Uterus (tissue), 4 donors: ENCODE measurements around the gene CPLANE1. TPM values are rescaled to one million over a fixed set of nuclear protein-coding genes. Genes with fewer than 3 reads are reported as not detected.
A peak's percentile ranks its signal among the peaks of the same experiment; 100 is the strongest.
"Not testable (repeated sequence)": the region's sequence is repeated elsewhere in the genome, so short reads cannot be mapped to it uniquely, and the experiment has no call there.

Experiments
- DNase-seq, 2 donors: peaks; one replicate each; pipeline ENCODE4 v3.0.0-alpha.2; 2019 to 2020
- H3K27ac ChIP-seq, 2 donors: fragments of 200-600 bp; sonication (generic); 1 replicate in 1 of 2; 2 replicates in 1 of 2; pipeline ENCODE4 v1.5.1; 2016 to 2018
- H3K27me3 ChIP-seq, 2 donors: fragments of 200-600 bp; sonication (generic); one replicate each; pipeline ENCODE4 v1.5.1; 2018 to 2019; ENCODE audit warnings: control low read depth in 1 of 2
- H3K36me3 ChIP-seq, 2 donors: fragments of 200-600 bp; sonication (generic); one replicate each; pipeline ENCODE4 v1.5.1; 2019; ENCODE audit warnings: control low read depth in 1 of 2
- H3K4me1 ChIP-seq, 2 donors: fragments of 200-600 bp; sonication (generic); one replicate each; pipeline ENCODE4 v1.5.1; 2018 to 2019; ENCODE audit warnings: control low read depth in 1 of 2
- H3K4me3 ChIP-seq, 2 donors: fragments of 200-600 bp; sonication (generic); 1 replicate in 1 of 2; 2 replicates in 1 of 2; pipeline ENCODE4 v1.5.1; 2018 to 2019; ENCODE audit warnings: mild to moderate bottlenecking in 1 of 2
- H3K9me3 ChIP-seq, 2 donors: fragments of 200-600 bp; sonication (generic); one replicate each; pipeline ENCODE4 v1.5.1; 2019; ENCODE audit warnings: control low read depth in 1 of 2
- CTCF ChIP-seq, 4 experiments: fragments of 200-600 bp in 2 of 4; fragments of 450-650 bp in 2 of 4; sonication (generic) in 2 of 4; IDR thresholded peaks; one replicate each; pipeline ENCODE4 v1.5.1; 2016 to 2019; ENCODE audit warnings: antibody characterized with exemption in 4 of 4, mild to moderate bottlenecking in 2 of 4, moderate library complexity in 1 of 4
- POLR2A ChIP-seq, 2 donors: fragments of 450-650 bp; IDR thresholded peaks; one replicate each; pipeline ENCODE4 v1.6.1; 2016; ENCODE audit warnings: antibody characterized with exemption in 2 of 2, mild to moderate bottlenecking in 1 of 2, moderate library complexity in 1 of 2
- intact Hi-C: fragments of 100-400 bp; cut with DNase I; formaldehyde crosslinking; loops from one replicate; pipeline ENCODE4 v1.15.1; 2023; ENCODE audit warnings: low total_unique reads
- total RNA-seq, 4 donors: library from RNA; depleted of rRNA in 3 of 4; stranded (reverse); fragments of >200 nt in 3 of 4; gene quantifications; one replicate each; pipeline versions ENCODE4 v1.1.0 to v1.2.4, GENCODE V29; 2014 to 2023
- donor health status: DM: yes; HTN: yes; CAD: no.

CPLANE1 gene
- 10 to 100 TPM; 22.4 to 68.2 (median 35.9) TPM for total RNA-seq

- intact Hi-C loops, result no loop called here
- TF ChIP-seq CTCF (IDR thresholded peaks at IDR 0.05), result no peak
- peak; percentile 30 to 75 for TF ChIP-seq POLR2A (IDR thresholded peaks at IDR 0.05)
- DNase-seq, result peak; percentile 61 to 73
- Histone ChIP-seq H3K36me3 (no peaks in the 10 kb centered on the region), H3K27ac (peak within 1 kb of the TSS; percentile 81 to 90), H3K9me3 (no peaks in the 10 kb centered on the region), H3K4me1 (peaks cover 0 to 9% of the 10 kb centered on the region in 2 donors), H3K27me3 (no peaks in the 10 kb centered on the region), H3K4me3 (peak within 1 kb of the TSS; percentile 77 to 78)
Measured at GRCh38 chr5:37248970-37249814, at the start of gene CPLANE1. Gene CPLANE1, minus strand, starts transcription at chr5:37249376. Its CDS starts 1,678 bp downstream, at chr5:37247698.

GRCh38 chr5:37296313-37296712 is 47.1 kb upstream of the CPLANE1 start:
- H3K36me3 ChIP-seq, H3K4me1 ChIP-seq, intact Hi-C loops, DNase-seq, H3K9me3 ChIP-seq, H3K4me3 ChIP-seq, H3K27me3 ChIP-seq, H3K27ac ChIP-seq: not testable (repeated sequence)

GRCh38 chr5:37283214-37283820 is 34.1 kb upstream of the CPLANE1 start:
- Histone ChIP-seq H3K4me3 (no peak overlapping the region), H3K27me3 (no peaks in the 10 kb centered on the region), H3K9me3 (no peaks in the 10 kb centered on the region), H3K27ac (no peak overlapping the region), H3K36me3 (no peaks in the 10 kb centered on the region), H3K4me1 (no peaks in the 10 kb centered on the region)
- no peak for TF ChIP-seq CTCF (IDR thresholded peaks at IDR 0.05)
- TF ChIP-seq POLR2A (IDR thresholded peaks at IDR 0.05), result no peak
- no peak for DNase-seq
- intact Hi-C loops, result no loop called here

- no peak overlapping the region for H3K4me3 ChIP-seq
- TF ChIP-seq POLR2A (IDR thresholded peaks at IDR 0.05), result no peak
- TF ChIP-seq CTCF (IDR thresholded peaks at IDR 0.05), result no peak
- H3K27me3 ChIP-seq, result no peaks in the 10 kb centered on the region
- H3K36me3 ChIP-seq, result no peaks in the 10 kb centered on the region
- H3K9me3 ChIP-seq, result no peaks in the 10 kb centered on the region
- H3K27ac ChIP-seq, result no peak overlapping the region
- no peak for DNase-seq
- no peaks in the 10 kb centered on the region for H3K4me1 ChIP-seq
- intact Hi-C loops, result no loop called here
Measured at GRCh38 chr5:37275511-37275910, 26.3 kb upstream of the CPLANE1 start.

GRCh38 chr5:37272511-37272910 is 23.3 kb upstream of the CPLANE1 start:
- H3K4me3 ChIP-seq, result no peak overlapping the region
- no peak for TF ChIP-seq CTCF (IDR thresholded peaks at IDR 0.05)
- TF ChIP-seq POLR2A (IDR thresholded peaks at IDR 0.05), result no peak
- intact Hi-C loops, result no loop called here

GRCh38 chr5:37268100-37268499 is 18.9 kb upstream of the CPLANE1 start:
- H3K4me3 ChIP-seq, H3K4me1 ChIP-seq, intact Hi-C loops, H3K36me3 ChIP-seq, H3K27ac ChIP-seq, DNase-seq, H3K27me3 ChIP-seq, H3K9me3 ChIP-seq: not testable (repeated sequence)

More at GRCh38 chr5:37272511-37272910, 23.3 kb upstream of the CPLANE1 start:
- Histone ChIP-seq H3K36me3 (no peaks in the 10 kb centered on the region), H3K27ac (no peak overlapping the region), H3K4me1 (no peaks in the 10 kb centered on the region), H3K9me3 (no peaks in the 10 kb centered on the region), H3K27me3 (no peaks in the 10 kb centered on the region)
- DNase-seq, result no peak
